ENCODE results near the gene SERGEF. TPM values are rescaled to one million over a fixed set of nuclear protein-coding genes. Genes with fewer than 3 reads are reported as not detected.

The SERGEF gene
- total RNA-seq, 5 donors from 2014 or later (not counting 1 experiment from before 2014, with no cell fraction given) = 45.9 to 59.1 (median 55.9) TPM

DNA sequence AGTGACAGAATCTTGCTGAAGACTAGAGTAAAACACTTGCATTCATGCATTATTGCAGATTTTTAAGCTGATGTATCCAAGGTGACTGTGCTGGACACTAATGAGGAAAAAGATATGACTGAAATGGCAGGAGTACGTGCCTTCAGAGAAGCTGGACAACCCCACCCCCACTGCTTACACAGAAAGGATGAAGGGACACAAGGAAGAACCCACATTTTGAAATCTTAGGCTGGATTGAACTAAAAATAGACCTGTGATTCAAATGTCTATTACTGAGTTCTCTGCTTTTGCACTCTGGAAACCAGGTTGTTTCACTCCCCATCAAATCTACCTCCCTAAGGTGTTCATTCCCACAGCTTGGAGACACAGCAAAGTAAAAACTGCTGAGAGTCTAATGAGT lies 161.2 kb downstream of the SERGEF start:
- H3K36me3 Mint-ChIP-seq = peaks cover 49% of the 10 kb centered on the region
- H3K27ac Mint-ChIP-seq = no peak overlapping the region
- WGBS (ENCODE audit: insufficient coverage) = no CpG with 5 or more reads among the region's 1 CpG

DNA sequence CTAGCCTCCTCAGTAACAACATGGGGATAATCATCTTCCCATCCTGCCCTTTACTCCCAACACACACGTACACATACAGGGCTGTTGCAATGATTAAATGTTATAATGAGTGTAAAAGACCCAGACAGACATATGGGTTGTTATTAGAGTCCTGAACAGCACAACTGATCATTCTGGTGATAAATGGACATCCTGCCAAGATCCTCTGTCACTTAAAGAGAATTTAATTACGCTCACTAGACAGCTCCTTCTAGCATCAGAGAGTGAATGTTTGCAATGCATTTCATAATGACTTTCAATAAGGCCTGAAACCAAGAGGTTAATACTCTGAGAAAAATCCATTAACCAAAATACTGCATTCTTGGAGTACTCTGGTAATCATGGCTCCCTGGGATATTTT lies 162.5 kb downstream of the SERGEF start:
- Histone ChIP-seq H3K4me3 (ENCODE audit: control insufficient read depth in 1 of 2, extremely low read depth in 1 of 2, low read length in 1 of 2) (no peak overlapping the region), H3K27ac (ENCODE audit: low read length) (no peak overlapping the region), H3K4me1 (ENCODE audit: control insufficient read depth in 1 of 2, extremely low read depth in 1 of 2, insufficient read depth in 2 of 2, low read length in 2 of 2) (no peaks in the 10 kb centered on the region), H3K27me3 (replicated peaks in 1 of 2; ENCODE audit: control insufficient read depth in 2 of 2, extremely low read depth in 1 of 2, insufficient read depth in 2 of 2, low read length in 1 of 2) (no peaks in the 10 kb centered on the region), H3K36me3 (ENCODE audit: control insufficient read depth in 2 of 2, extremely low read depth in 1 of 2, insufficient read depth in 1 of 2, low read length in 1 of 2) (peaks cover 0 to 18% of the 10 kb centered on the region in 2 donors), H3K9me3 (no peaks in the 10 kb centered on the region)
- DNase-seq (no peak), ATAC-seq (replicated peaks in 1 of 4) (no peak)
- Mint-ChIP-seq H3K4me3 (no peak overlapping the region), H3K4me1 (peaks cover 0 to under 1% (median 0%) of the 10 kb centered on the region in 3 donors), H3K27ac (no peak overlapping the region), H3K36me3 (peaks cover 52% of the 10 kb centered on the region), H3K9me3 (no peaks in the 10 kb centered on the region), H3K27me3 (no peaks in the 10 kb centered on the region)
- ChIA-PET CTCF (no interaction called here), POLR2A (no interaction called here)
- 100% methylated on average over 1 of the region's 2 CpGs for WGBS (ENCODE audit: insufficient coverage)

More for the DNA sequence above, 161.2 kb downstream of the SERGEF start:
- H3K4me3 Mint-ChIP-seq = no peak overlapping the region
- H3K27me3 Mint-ChIP-seq = no peaks in the 10 kb centered on the region
- H3K4me1 ChIP-seq (ENCODE audit: control insufficient read depth in 1 of 2, extremely low read depth in 1 of 2, insufficient read depth in 2 of 2, low read length in 2 of 2) = peaks cover 0 to 2% of the 10 kb centered on the region in 2 experiments
- no peak overlapping the region for H3K27ac ChIP-seq (ENCODE audit: low read length)
- H3K4me3 ChIP-seq (ENCODE audit: control insufficient read depth in 1 of 2, extremely low read depth in 1 of 2, low read length in 1 of 2) = no peak overlapping the region
- DNase-seq = no peak
- no peaks in the 10 kb centered on the region for H3K9me3 ChIP-seq
- no peaks in the 10 kb centered on the region for H3K27me3 ChIP-seq (replicated peaks in 1 of 2; ENCODE audit: control insufficient read depth in 2 of 2, extremely low read depth in 1 of 2, insufficient read depth in 2 of 2, low read length in 1 of 2)
- peaks cover 0 to 9% of the 10 kb centered on the region in 2 donors for H3K36me3 ChIP-seq (ENCODE audit: control insufficient read depth in 2 of 2, extremely low read depth in 1 of 2, insufficient read depth in 1 of 2, low read length in 1 of 2)
- no peak for ATAC-seq (replicated peaks in 1 of 4)
- POLR2A ChIA-PET = no interaction called here
- H3K4me1 Mint-ChIP-seq = peaks cover 8 to 12% (median 9%) of the 10 kb centered on the region in 3 donors
- no peaks in the 10 kb centered on the region for H3K9me3 Mint-ChIP-seq
- CTCF ChIA-PET = no interaction called here

DNA sequence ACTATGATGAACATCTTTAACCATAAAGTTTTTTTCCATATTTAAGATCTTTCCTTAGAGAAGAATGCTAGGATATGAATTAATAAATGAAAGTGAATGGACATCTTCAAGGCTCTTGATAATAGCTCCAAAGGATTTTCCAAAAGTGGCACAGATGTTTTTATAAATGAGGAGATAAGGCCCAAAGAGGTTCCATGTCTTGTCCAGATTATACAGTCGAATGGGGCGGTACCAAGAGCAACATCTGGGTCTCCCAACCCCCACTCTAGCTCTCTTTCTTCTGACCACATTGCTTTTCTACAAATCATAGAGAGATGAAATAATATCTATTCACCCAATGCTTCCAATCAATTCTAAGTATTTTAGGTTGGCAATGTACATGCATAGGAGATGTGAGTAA lies 164.1 kb downstream of the SERGEF start:
- H3K4me3 Mint-ChIP-seq = no peak overlapping the region
- CTCF ChIA-PET = interaction anchor here in 1 of 2 donors (0.7 kb wide), 1 partner anchor 17 kb away, joined by 3 read pairs; no protein-coding TSS in a partner anchor
- POLR2A ChIA-PET = no interaction called here
- ATAC-seq (replicated peaks in 1 of 4) (no peak), DNase-seq (no peak)
- Histone ChIP-seq H3K27ac (ENCODE audit: low read length) (no peak overlapping the region), H3K4me1 (ENCODE audit: control insufficient read depth in 1 of 2, extremely low read depth in 1 of 2, insufficient read depth in 2 of 2, low read length in 2 of 2) (no peaks in the 10 kb centered on the region), H3K36me3 (ENCODE audit: control insufficient read depth in 2 of 2, extremely low read depth in 1 of 2, insufficient read depth in 1 of 2, low read length in 1 of 2) (peaks cover 0 to 21% of the 10 kb centered on the region in 2 donors), H3K9me3 (no peaks in the 10 kb centered on the region), H3K27me3 (replicated peaks in 1 of 2; ENCODE audit: control insufficient read depth in 2 of 2, extremely low read depth in 1 of 2, insufficient read depth in 2 of 2, low read length in 1 of 2) (no peaks in the 10 kb centered on the region), H3K4me3 (ENCODE audit: control insufficient read depth in 1 of 2, extremely low read depth in 1 of 2, low read length in 1 of 2) (no peak overlapping the region)
- H3K9me3 Mint-ChIP-seq = no peaks in the 10 kb centered on the region
- peaks cover 52% of the 10 kb centered on the region for H3K36me3 Mint-ChIP-seq
- H3K27me3 Mint-ChIP-seq = no peaks in the 10 kb centered on the region
- no peak overlapping the region for H3K27ac Mint-ChIP-seq
- WGBS (ENCODE audit: insufficient coverage) = no CpG with 5 or more reads among the region's 2 CpGs
- H3K4me1 Mint-ChIP-seq = no peaks in the 10 kb centered on the region

- Histone ChIP-seq H3K27ac (ENCODE audit: low read length) (no peak overlapping the region), H3K36me3 (ENCODE audit: control insufficient read depth in 2 of 2, extremely low read depth in 1 of 2, insufficient read depth in 1 of 2, low read length in 1 of 2) (peaks cover 0 to 21% of the 10 kb centered on the region in 2 donors), H3K9me3 (no peaks in the 10 kb centered on the region), H3K4me1 (ENCODE audit: control insufficient read depth in 1 of 2, extremely low read depth in 1 of 2, insufficient read depth in 2 of 2, low read length in 2 of 2) (no peaks in the 10 kb centered on the region), H3K27me3 (replicated peaks in 1 of 2; ENCODE audit: control insufficient read depth in 2 of 2, extremely low read depth in 1 of 2, insufficient read depth in 2 of 2, low read length in 1 of 2) (no peaks in the 10 kb centered on the region), H3K4me3 (ENCODE audit: control insufficient read depth in 1 of 2, extremely low read depth in 1 of 2, low read length in 1 of 2) (no peak overlapping the region)
- H3K4me3 Mint-ChIP-seq = no peak overlapping the region
- no peaks in the 10 kb centered on the region for H3K4me1 Mint-ChIP-seq
- DNase-seq (no peak), ATAC-seq (replicated peaks in 1 of 4) (no peak)
- H3K36me3 Mint-ChIP-seq = peaks cover 57% of the 10 kb centered on the region
- CTCF ChIA-PET = interaction anchor here in 1 of 2 donors (0.9 kb wide), 1 partner anchor 10 kb away, joined by 4 read pairs; no protein-coding TSS in a partner anchor
- POLR2A ChIA-PET = no interaction called here
- H3K27me3 Mint-ChIP-seq = no peaks in the 10 kb centered on the region
- H3K9me3 Mint-ChIP-seq = no peaks in the 10 kb centered on the region
- no peak overlapping the region for H3K27ac Mint-ChIP-seq
- 65% methylated on average over 5 of the region's 7 CpGs for WGBS (ENCODE audit: insufficient coverage)
Measured at GRCh38 chr11:17846852-17847453, 165.9 kb downstream of the SERGEF start.

- H3K4me3 ChIP-seq (ENCODE audit: control insufficient read depth in 1 of 2, extremely low read depth in 1 of 2, low read length in 1 of 2) = no peak overlapping the region
- H3K4me1 ChIP-seq (ENCODE audit: control insufficient read depth in 1 of 2, extremely low read depth in 1 of 2, insufficient read depth in 2 of 2, low read length in 2 of 2) = no peaks in the 10 kb centered on the region
- CTCF ChIA-PET = interaction anchor here in 1 of 2 donors (0.5 kb wide), 1 partner anchor 1066 kb away, joined by 5 read pairs; no protein-coding TSS in a partner anchor
- no peaks in the 10 kb centered on the region for H3K27me3 Mint-ChIP-seq
- H3K36me3 Mint-ChIP-seq = peaks cover 54% of the 10 kb centered on the region
- no peaks in the 10 kb centered on the region for H3K4me1 Mint-ChIP-seq
- DNase-seq (no peak), ATAC-seq (replicated peaks in 1 of 4) (no peak)
- no peak overlapping the region for H3K27ac Mint-ChIP-seq
- no peaks in the 10 kb centered on the region for H3K27me3 ChIP-seq (replicated peaks in 1 of 2; ENCODE audit: control insufficient read depth in 2 of 2, extremely low read depth in 1 of 2, insufficient read depth in 2 of 2, low read length in 1 of 2)
- H3K9me3 ChIP-seq = no peaks in the 10 kb centered on the region
- H3K36me3 ChIP-seq (ENCODE audit: control insufficient read depth in 2 of 2, extremely low read depth in 1 of 2, insufficient read depth in 1 of 2, low read length in 1 of 2) = peaks cover 0 to 17% of the 10 kb centered on the region in 2 donors
- POLR2A ChIA-PET = no interaction called here
- H3K4me3 Mint-ChIP-seq = no peak overlapping the region
- H3K27ac ChIP-seq (ENCODE audit: low read length) = no peak overlapping the region
- no peaks in the 10 kb centered on the region for H3K9me3 Mint-ChIP-seq
Measured at GRCh38 chr11:17845431-17845881, 167.4 kb downstream of the SERGEF start.

DNA sequence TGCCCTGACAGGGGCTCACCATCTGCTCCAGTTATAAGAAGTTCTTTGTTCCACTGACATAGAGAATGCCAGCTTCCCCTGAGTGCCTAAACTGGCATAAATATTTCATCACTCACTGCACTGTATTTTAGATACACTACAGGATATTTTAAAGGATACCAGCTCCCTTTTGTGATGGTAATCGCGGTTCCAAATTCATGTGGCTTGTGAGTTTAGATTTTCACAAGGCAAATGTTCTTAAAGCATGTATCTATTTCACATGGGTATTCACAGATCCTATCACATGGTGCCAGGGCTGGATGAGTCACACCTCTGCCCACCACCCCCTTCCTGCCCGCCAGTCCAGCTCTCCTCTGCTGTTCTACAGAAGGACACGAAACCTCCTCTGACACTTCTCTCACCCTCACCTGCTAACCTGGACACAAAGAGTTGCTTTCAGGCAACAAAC lies 172.7 kb downstream of the SERGEF start:
- no CpG with 5 or more reads among the region's 4 CpGs for WGBS (ENCODE audit: insufficient coverage)
- peaks cover 0 to 3% of the 10 kb centered on the region in 2 donors for H3K36me3 ChIP-seq (ENCODE audit: control insufficient read depth in 2 of 2, extremely low read depth in 1 of 2, insufficient read depth in 1 of 2, low read length in 1 of 2)
- ATAC-seq (replicated peaks in 1 of 4) (no peak), DNase-seq (no peak)
- no peak overlapping the region for H3K4me3 ChIP-seq (ENCODE audit: control insufficient read depth in 1 of 2, extremely low read depth in 1 of 2, low read length in 1 of 2)
- no peaks in the 10 kb centered on the region for H3K27me3 ChIP-seq (replicated peaks in 1 of 2; ENCODE audit: control insufficient read depth in 2 of 2, extremely low read depth in 1 of 2, insufficient read depth in 2 of 2, low read length in 1 of 2)
- Mint-ChIP-seq H3K9me3 (no peaks in the 10 kb centered on the region), H3K36me3 (peaks cover 27% of the 10 kb centered on the region), H3K27me3 (no peaks in the 10 kb centered on the region), H3K4me3 (no peak overlapping the region), H3K4me1 (no peaks in the 10 kb centered on the region), H3K27ac (no peak overlapping the region)
- no peaks in the 10 kb centered on the region for H3K4me1 ChIP-seq (ENCODE audit: control insufficient read depth in 1 of 2, extremely low read depth in 1 of 2, insufficient read depth in 2 of 2, low read length in 2 of 2)
- ChIA-PET CTCF (no interaction called here), POLR2A (interaction anchor here in 1 of 2 donors (0.6 kb wide), 1 partner anchor 1036 kb away, joined by 4 read pairs; no protein-coding TSS in a partner anchor)
- no peak overlapping the region for H3K27ac ChIP-seq (ENCODE audit: low read length)
- no peaks in the 10 kb centered on the region for H3K9me3 ChIP-seq

Measured in T-cell (primary cell).